SK-N-SH treated with all-trans-retinoic acid at 6 μM for 48 hours (cell line): Measurements from ENCODE around the gene CALML6.

Source experiments
- ATAC-seq: fragments of 200-7000 bp; cut with Tn5 transposase; 3 replicates; pipeline ENCODE4 v1.9.1; 2020; ENCODE audit warnings: mild to moderate bottlenecking, moderate library complexity
- BACH2 ChIP-seq: fragments of 250-450 bp; sonication (Bioruptor Pico); IDR thresholded peaks from 2 replicates; pipeline ENCODE4 v1.9.0; 2021; ENCODE audit warnings: mild to moderate bottlenecking, borderline replicate concordance
- CREB5 ChIP-seq: fragments of 250-450 bp; sonication (Bioruptor Pico); IDR thresholded peaks from 2 replicates; pipeline ENCODE4 v1.5.1; 2020; ENCODE audit warnings: low read depth, mild to moderate bottlenecking, moderate library complexity
- CSDC2 ChIP-seq: fragments of 250-450 bp; sonication (Bioruptor Pico); IDR thresholded peaks from 2 replicates; pipeline ENCODE4 v1.5.0; 2020; ENCODE audit warnings: mild to moderate bottlenecking, moderate library complexity
- CSRNP3 ChIP-seq: fragments of 250-450 bp; sonication (Bioruptor Pico); IDR thresholded peaks from 2 replicates; pipeline ENCODE4 v1.5.1; 2021; ENCODE audit warnings: mild to moderate bottlenecking, moderate library complexity
- ESRRG ChIP-seq: fragments of 250-450 bp; sonication (Bioruptor Pico); IDR thresholded peaks from 2 replicates; pipeline ENCODE4 v1.6.1; 2021; ENCODE audit warnings: mild to moderate bottlenecking
- PATZ1 ChIP-seq: fragments of 250-450 bp; sonication (Bioruptor Pico); IDR thresholded peaks from 2 replicates; pipeline ENCODE4 v1.8.0; 2020; ENCODE audit warnings: mild to moderate bottlenecking, moderate library complexity, borderline replicate concordance
- POU6F1 ChIP-seq: fragments of 250-450 bp; sonication (Bioruptor Pico); IDR thresholded peaks from 2 replicates; pipeline ENCODE4 v1.8.0; 2021; ENCODE audit warnings: low read depth, mild to moderate bottlenecking, moderate library complexity, borderline replicate concordance
- RARB ChIP-seq: fragments of 250-450 bp; sonication (Bioruptor Pico); IDR thresholded peaks from 2 replicates; pipeline ENCODE4 v1.8.0; 2021; ENCODE audit warnings: mild to moderate bottlenecking, moderate library complexity
- SNAI2 ChIP-seq: fragments of 250-450 bp; sonication (Bioruptor Pico); IDR thresholded peaks from 2 replicates; pipeline ENCODE4 v1.5.0; 2020; ENCODE audit warnings: mild to moderate bottlenecking, moderate library complexity
- TCF4 ChIP-seq: fragments of 250-450 bp; sonication (Bioruptor Pico); IDR thresholded peaks from 2 replicates; pipeline ENCODE4 v1.8.0; 2021; ENCODE audit warnings: mild to moderate bottlenecking, moderate library complexity, borderline replicate concordance
- TOX ChIP-seq: fragments of 250-450 bp; sonication (Bioruptor Pico); IDR thresholded peaks from 2 replicates; pipeline ENCODE4 v1.8.0; 2021; ENCODE audit warnings: mild to moderate bottlenecking, moderate library complexity, borderline replicate concordance
- TSHZ2 ChIP-seq: fragments of 250-450 bp; sonication (Bioruptor Pico); IDR thresholded peaks from 2 replicates; pipeline ENCODE4 v1.5.0; 2020; ENCODE audit warnings: mild to moderate bottlenecking, moderate library complexity
- ZC3H10 ChIP-seq: fragments of 250-450 bp; sonication (Bioruptor Pico); IDR thresholded peaks from 2 replicates; pipeline ENCODE4 v1.5.1; 2021; ENCODE audit warnings: mild to moderate bottlenecking, moderate library complexity
- ZFP3 ChIP-seq: fragments of 250-450 bp; sonication (Bioruptor Pico); IDR thresholded peaks from 2 replicates; pipeline ENCODE4 v1.5.0; 2020; ENCODE audit warnings: mild to moderate bottlenecking, moderate library complexity
- ZNF565 ChIP-seq: fragments of 450-650 bp; formaldehyde crosslinking; conservative IDR thresholded peaks from 2 replicates; pipeline ENCODE4 v1.5.0; 2020; ENCODE audit warnings: low read depth, mild to moderate bottlenecking, moderate library complexity
- ZNF70 ChIP-seq: fragments of 450-650 bp; formaldehyde crosslinking; IDR thresholded peaks from 2 replicates; pipeline ENCODE4 v1.5.0; 2020; ENCODE audit warnings: mild to moderate bottlenecking, moderate library complexity
- ZNF8 ChIP-seq: fragments of 450-650 bp; formaldehyde crosslinking; IDR thresholded peaks from 2 replicates; pipeline ENCODE4 v1.5.0; 2020; ENCODE audit warnings: mild to moderate bottlenecking, moderate library complexity

Gene CALML6

GRCh38 chr1:1916851-1917251, 1.8 kb downstream of the CALML6 start:
- no peak for ATAC-seq

GRCh38 chr1:1917304-1917976, 2.4 kb downstream of the CALML6 start:
- no peak for TF ChIP-seq CSRNP3 (CRISPR knock-in tag)
- TF ChIP-seq ZNF565 (CRISPR knock-in tag): no peak
- TF ChIP-seq ESRRG (CRISPR knock-in tag): no peak
- no peak for TF ChIP-seq ZNF8
- no peak for TF ChIP-seq TSHZ2 (CRISPR knock-in tag)
- TF ChIP-seq TCF4 (CRISPR knock-in tag): no peak
- TF ChIP-seq PATZ1: no peak
- TF ChIP-seq CSDC2: no peak
- TF ChIP-seq SNAI2 (CRISPR knock-in tag): no peak
- TF ChIP-seq ZC3H10: no peak
- no peak for TF ChIP-seq RARB (CRISPR knock-in tag)
- TF ChIP-seq CREB5 (CRISPR knock-in tag): no peak
- ATAC-seq: no peak

More at GRCh38 chr1:1916851-1917251, 1.8 kb downstream of the CALML6 start:
- no peak for TF ChIP-seq TSHZ2 (CRISPR knock-in tag)
- TF ChIP-seq ZFP3: no peak
- TF ChIP-seq CSRNP3 (CRISPR knock-in tag): no peak
- TF ChIP-seq ZNF565 (CRISPR knock-in tag): no peak
- no peak for TF ChIP-seq BACH2 (CRISPR knock-in tag)
- no peak for TF ChIP-seq ZNF70 (CRISPR knock-in tag)
- TF ChIP-seq TOX (CRISPR knock-in tag): no peak
- no peak for TF ChIP-seq POU6F1 (CRISPR knock-in tag)
- no peak for TF ChIP-seq ESRRG (CRISPR knock-in tag)
